Measurements from ENCODE around the gene CD276. TPM values are rescaled to one million over a fixed set of nuclear protein-coding genes. Genes with fewer than 3 reads are reported as not detected.
A peak's percentile ranks its signal among the peaks of the same experiment; 100 is the strongest.

The CD276 gene
- total RNA-seq, 3 donors from 2014 or later: 20.9 to 119 (median 73.7) TPM

DNA sequence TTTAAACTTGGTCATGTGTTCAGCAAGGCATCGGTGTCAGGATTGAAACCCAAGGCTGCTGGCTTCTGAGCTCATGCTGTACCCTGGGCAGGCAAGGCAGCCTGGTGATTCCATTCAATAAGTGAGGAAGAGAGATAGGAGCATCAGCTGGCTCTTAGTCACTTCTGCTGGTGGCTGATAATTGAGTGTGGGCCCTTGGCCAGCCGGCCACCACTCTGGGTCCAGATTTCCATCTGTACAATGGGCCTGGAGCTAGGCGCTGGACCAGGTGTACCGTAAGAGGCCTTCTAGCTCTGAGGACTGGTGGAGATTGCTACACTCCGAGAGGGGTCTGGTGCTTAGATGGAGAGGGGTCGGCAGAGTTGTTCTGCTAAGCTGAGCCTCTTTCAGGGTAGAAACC is 4.3 kb downstream of the CD276 start:
- no peak for TF ChIP-seq POLR2A (IDR thresholded peaks at IDR 0.05)
- no peak for TF ChIP-seq POLR2AphosphoS5 (IDR thresholded peaks at IDR 0.05)
- TF ChIP-seq, protein P1, sequence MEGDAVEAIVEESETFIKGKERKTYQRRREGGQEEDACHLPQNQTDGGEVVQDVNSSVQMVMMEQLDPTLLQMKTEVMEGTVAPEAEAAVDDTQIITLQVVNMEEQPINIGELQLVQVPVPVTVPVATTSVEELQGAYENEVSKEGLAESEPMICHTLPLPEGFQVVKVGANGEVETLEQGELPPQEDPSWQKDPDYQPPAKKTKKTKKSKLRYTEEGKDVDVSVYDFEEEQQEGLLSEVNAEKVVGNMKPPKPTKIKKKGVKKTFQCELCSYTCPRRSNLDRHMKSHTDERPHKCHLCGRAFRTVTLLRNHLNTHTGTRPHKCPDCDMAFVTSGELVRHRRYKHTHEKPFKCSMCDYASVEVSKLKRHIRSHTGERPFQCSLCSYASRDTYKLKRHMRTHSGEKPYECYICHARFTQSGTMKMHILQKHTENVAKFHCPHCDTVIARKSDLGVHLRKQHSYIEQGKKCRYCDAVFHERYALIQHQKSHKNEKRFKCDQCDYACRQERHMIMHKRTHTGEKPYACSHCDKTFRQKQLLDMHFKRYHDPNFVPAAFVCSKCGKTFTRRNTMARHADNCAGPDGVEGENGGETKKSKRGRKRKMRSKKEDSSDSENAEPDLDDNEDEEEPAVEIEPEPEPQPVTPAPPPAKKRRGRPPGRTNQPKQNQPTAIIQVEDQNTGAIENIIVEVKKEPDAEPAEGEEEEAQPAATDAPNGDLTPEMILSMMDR (IDR thresholded peaks at IDR 0.05): no peak
- DNase-seq (ENCODE audit: low spot score in 2 of 2): no peak
- Histone ChIP-seq H3K27ac (peak overlapping the region; percentile 83 to 87), H3K27me3 (no peaks in the 10 kb centered on the region), H3K4me1 (peaks cover 0 to 10% of the 10 kb centered on the region in 2 donors), H3K4me3 (peak overlapping the region in 1 of 3 donors; percentile 14), H3K9me3 (no peaks in the 10 kb centered on the region), H3K36me3 (no peaks in the 10 kb centered on the region)
- intact Hi-C loops (cut with DNase I; ENCODE audit: low total_unique reads): no loop called here

DNA sequence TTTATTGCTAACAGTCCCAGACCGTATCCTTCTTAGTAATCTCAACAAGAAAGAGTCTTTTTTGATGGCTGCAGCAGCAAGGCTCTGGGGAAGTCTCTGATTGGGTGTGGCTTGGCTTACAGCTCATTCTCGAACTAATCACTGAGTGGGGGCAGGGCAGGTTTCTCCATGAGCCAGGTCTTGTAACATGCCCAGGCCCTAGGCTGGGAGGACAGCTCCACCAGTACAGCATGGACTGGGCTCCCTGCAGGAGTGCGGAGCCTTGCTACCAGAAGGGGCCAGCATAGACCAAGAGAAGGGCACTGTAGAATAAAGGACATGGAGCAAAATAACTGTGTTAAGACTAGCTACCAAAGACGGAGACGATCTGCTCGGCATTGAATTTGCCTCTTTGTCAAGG is 7.2 kb downstream of the CD276 start:
- TF ChIP-seq POLR2AphosphoS5 (IDR thresholded peaks at IDR 0.05): no peak
- no peak for TF ChIP-seq POLR2A (IDR thresholded peaks at IDR 0.05)
- TF ChIP-seq, protein P1 (IDR thresholded peaks at IDR 0.05): no peak
- Histone ChIP-seq H3K27me3 (no peaks in the 10 kb centered on the region), H3K9me3 (no peaks in the 10 kb centered on the region), H3K4me1 (peaks cover 1 to 14% of the 10 kb centered on the region in 2 donors), H3K36me3 (no peaks in the 10 kb centered on the region), H3K4me3 (no peak overlapping the region), H3K27ac (peak overlapping the region in 1 of 2 donors; percentile 1)
- intact Hi-C loops (cut with DNase I; ENCODE audit: low total_unique reads): no loop called here
- no peak for DNase-seq (ENCODE audit: low spot score in 2 of 2)

DNA sequence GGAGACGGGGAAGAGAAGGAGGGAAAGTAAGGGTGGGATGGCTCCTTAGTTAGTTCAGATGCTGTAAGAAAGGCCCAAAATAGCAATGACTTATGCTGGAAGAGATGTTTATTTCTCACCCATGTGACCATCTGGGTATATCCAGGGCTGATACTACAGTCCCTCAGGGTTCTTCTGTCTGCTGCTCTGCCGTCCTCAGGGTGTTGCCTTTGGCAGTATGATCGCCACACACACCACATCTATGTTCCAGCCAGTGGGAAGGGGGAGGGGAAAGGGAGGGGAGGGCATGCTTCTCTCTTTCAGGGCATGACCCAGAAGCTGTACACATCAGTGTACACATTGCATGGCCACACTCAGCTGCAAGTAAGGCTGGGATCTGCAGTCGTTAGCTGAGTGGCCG is 10.2 kb downstream of the CD276 start:
- TF ChIP-seq POLR2AphosphoS5 (IDR thresholded peaks at IDR 0.05): no peak
- TF ChIP-seq, protein P1 (IDR thresholded peaks at IDR 0.05): no peak
- no peak for TF ChIP-seq POLR2A (IDR thresholded peaks at IDR 0.05)
- Histone ChIP-seq H3K36me3 (no peaks in the 10 kb centered on the region), H3K9me3 (no peaks in the 10 kb centered on the region), H3K27ac (peak overlapping the region in 1 of 2 donors; percentile 38), H3K27me3 (no peaks in the 10 kb centered on the region), H3K4me1 (peaks cover 10 to 12% of the 10 kb centered on the region in 2 donors), H3K4me3 (no peak overlapping the region)
- DNase-seq (ENCODE audit: low spot score in 2 of 2): no peak
- intact Hi-C loops (cut with DNase I; ENCODE audit: low total_unique reads): no loop called here

DNA sequence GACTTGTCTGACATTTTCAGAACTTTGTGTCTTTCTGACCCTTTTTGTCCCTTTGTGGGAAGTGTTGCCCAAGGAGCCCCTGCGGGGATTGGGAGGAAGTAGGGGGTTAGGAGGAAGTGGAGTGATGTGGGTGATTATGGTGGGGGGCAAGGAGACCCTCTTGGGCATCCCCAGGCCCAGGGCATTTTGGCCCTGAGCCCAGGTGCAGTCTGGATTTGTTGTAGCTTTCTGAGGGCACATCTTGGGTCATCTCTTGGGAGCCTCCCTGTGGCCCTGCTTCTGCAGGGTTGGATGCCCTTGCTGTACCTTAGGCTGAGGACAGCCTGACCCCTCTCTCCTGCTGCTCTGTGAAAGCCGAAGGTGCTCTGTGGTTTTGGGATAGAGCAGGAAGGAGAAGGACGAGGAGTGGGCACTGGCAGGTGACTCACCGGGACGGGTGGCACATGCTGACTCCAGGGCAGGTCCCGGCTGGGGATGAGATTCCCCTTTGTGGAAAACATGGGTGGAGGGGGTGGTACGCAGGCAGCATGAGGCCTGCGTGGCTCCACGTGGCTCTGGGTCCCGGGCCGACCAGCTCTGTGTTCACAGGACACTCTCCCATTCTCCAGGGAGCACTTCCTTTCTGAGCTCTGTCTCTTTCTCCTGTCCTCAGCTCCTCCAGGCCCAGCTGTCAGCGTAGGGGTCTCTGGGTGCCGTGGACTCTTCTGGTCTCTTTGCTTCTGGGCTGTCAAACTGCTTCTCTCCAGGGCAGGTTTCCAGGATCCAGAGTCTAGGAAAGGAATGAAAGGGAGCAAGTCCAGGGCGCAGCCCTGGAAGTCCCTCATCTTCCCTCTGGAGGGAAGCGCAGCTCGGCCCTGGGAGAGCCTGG is 11.8 kb downstream of the CD276 start:
- no peaks in the 10 kb centered on the region for H3K27me3 ChIP-seq
- peaks cover 10 to 12% of the 10 kb centered on the region in 2 donors for H3K4me1 ChIP-seq
- H3K9me3 ChIP-seq: no peaks in the 10 kb centered on the region
- H3K4me3 ChIP-seq: peak overlapping the region in 1 of 3 donors; percentile 26
- TF ChIP-seq, protein P1 (IDR thresholded peaks at IDR 0.05): no peak
- TF ChIP-seq POLR2AphosphoS5 (IDR thresholded peaks at IDR 0.05) (no peak), POLR2A (IDR thresholded peaks at IDR 0.05) (no peak)
- peak overlapping the region; percentile 33 to 74 for H3K27ac ChIP-seq
- H3K36me3 ChIP-seq: no peaks in the 10 kb centered on the region
- DNase-seq (ENCODE audit: low spot score in 2 of 2): no peak
- intact Hi-C loops (cut with DNase I; ENCODE audit: low total_unique reads): loop anchor here (1.0 kb wide), 1 partner anchor 22 kb away; no protein-coding TSS in a partner anchor

DNA sequence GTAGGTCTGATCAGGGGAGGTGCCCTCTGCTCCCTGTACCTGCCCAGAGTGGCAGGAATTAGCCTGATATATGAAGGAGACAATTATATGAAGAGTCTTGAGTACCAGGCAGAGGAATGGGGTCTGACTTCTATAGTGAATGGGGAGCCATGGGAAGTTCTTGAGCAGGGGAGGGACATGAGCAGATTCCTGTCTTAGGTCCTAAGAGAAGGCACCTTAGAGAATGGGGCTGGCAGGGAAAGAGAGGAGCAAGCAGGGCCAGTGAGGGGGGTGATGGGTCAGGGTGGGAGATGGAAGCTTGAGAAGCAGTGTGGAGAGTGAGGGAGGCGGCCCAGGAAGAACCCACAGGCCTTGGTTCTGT is 12.4 kb downstream of the CD276 start:
- Histone ChIP-seq H3K27me3 (no peaks in the 10 kb centered on the region), H3K4me1 (peaks cover 10 to 12% of the 10 kb centered on the region in 2 donors), H3K36me3 (no peaks in the 10 kb centered on the region), H3K9me3 (no peaks in the 10 kb centered on the region), H3K27ac (peak overlapping the region; percentile 33 to 74), H3K4me3 (peak overlapping the region in 1 of 3 donors; percentile 26)
- DNase-seq (ENCODE audit: low spot score in 2 of 2): no peak
- TF ChIP-seq, protein P1 (IDR thresholded peaks at IDR 0.05): no peak
- TF ChIP-seq POLR2A (IDR thresholded peaks at IDR 0.05) (no peak), POLR2AphosphoS5 (IDR thresholded peaks at IDR 0.05) (no peak)
- intact Hi-C loops (cut with DNase I; ENCODE audit: low total_unique reads): no loop called here
